Fibroblast of pulmonary artery (primary cell): ENCODE data around the gene CNIH3.

ENCODE experiments used
- DNase-seq: peaks from one replicate; pipeline ENCODE4 v3.0.0-alpha.2; 2010; ENCODE audit warnings: low read depth
- H3K4me3 ChIP-seq: replicated peaks from 2 replicates; pipeline ENCODE4 v1.5.1; 2011; ENCODE audit warnings: low read depth, mild to moderate bottlenecking, control low read depth, low read length, moderate library complexity
- CTCF ChIP-seq: IDR thresholded peaks from 2 replicates; pipeline ENCODE4 v1.5.1; 2011; ENCODE audit warnings: mild to moderate bottlenecking, control low read depth, low read length, inconsistent platforms; ENCODE audit errors: missing control alignments

Gene CNIH3

GRCh38 chr1:224724566-224724965 lies 108.4 kb downstream of the CNIH3 start:
- no peak overlapping the region for H3K4me3 ChIP-seq
- no peak for DNase-seq
- no peak for TF ChIP-seq CTCF

GRCh38 chr1:224726441-224727182 lies 110.5 kb downstream of the CNIH3 start:
- TF ChIP-seq CTCF = no peak
- H3K4me3 ChIP-seq = no peak overlapping the region
- peak; percentile 91 for DNase-seq

GRCh38 chr1:224727351-224728289 lies 111.5 kb downstream of the CNIH3 start:
- H3K4me3 ChIP-seq = no peak overlapping the region
- no peak for DNase-seq
- TF ChIP-seq CTCF = no peak

DNA sequence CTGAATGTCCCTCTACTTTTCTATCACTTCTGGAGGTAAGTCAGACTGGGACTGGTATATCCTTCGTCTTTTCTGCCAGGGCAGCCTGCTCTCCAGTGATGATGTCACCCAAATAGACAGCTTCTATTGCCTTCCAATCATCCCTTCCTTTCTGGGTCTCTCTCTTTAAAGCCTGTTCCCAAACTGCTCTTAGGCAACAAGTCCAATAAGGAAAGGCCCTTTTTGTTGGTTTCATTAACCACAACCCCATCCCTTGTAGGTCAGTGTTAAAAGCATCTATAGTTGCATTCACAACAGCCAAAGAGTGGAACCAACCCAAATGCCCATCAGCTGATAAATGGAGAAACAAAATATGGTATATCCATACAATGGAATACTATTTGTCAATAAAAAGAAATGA lies 114.4 kb downstream of the CNIH3 start:
- DNase-seq = no peak
- no peak for TF ChIP-seq CTCF
- no peak overlapping the region for H3K4me3 ChIP-seq

DNA sequence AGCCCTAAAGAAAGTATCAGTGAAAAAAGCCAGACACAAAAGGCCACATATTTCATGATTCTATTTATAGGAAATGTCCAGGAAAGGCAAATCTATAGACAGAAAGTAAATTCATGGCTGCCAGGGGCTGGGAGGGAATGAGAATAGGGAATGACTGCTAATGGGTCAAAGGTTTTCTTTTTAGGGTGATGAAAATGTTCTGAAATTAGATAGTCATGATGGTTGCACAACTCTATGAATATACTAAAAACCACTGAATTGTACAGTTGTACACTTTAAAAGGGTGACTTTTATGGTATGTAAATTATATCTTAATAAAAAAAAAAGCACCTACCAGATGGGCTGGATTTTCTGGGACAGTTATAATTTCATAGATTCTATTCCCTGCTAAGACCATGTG lies 114.8 kb downstream of the CNIH3 start:
- DNase-seq = peak; percentile 32
- TF ChIP-seq CTCF = no peak
- no peak overlapping the region for H3K4me3 ChIP-seq

DNA sequence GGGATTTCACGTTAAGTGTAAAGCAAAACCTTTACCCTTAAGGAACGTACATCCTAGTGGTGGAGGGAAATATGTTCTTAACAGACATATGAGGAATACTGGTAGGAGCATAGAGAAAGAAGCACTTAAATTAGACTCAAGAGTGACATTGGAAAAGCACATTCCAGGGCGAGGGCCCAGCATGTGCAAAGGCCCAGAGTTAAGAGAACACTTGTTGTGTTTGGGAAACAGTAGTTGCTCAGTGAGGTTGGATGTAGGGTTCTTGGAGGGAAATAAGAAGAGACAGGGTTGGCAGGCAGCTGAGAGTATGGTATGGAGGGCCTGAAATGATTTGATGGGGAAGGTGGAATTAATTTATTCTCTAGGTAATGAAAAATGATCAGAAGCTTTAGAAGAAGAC lies 115.5 kb downstream of the CNIH3 start:
- TF ChIP-seq CTCF = no peak
- H3K4me3 ChIP-seq = no peak overlapping the region
- DNase-seq = no peak
